SK-N-SH (cell line): ENCODE results near the gene MVD. TPM values are rescaled to one million over a fixed set of nuclear protein-coding genes. Genes with fewer than 3 reads are reported as not detected.

Experiments used
- CTCF ChIA-PET: fragments of 300-600, 350-600 bp; formaldehyde crosslinking; extraction: SDS; loops from one replicate; lab custom pipeline; 2021; lab: Yijun Ruan, JAX
- POLR2A ChIA-PET: fragments of 350-600 bp; sonication (Branson Sonifier 250); formaldehyde crosslinking; extraction: SDS; loops from one replicate; lab custom pipeline; 2020; ENCODE audit warnings: antibody characterized with exemption, inconsistent platforms; lab: Yijun Ruan, JAX
- DNase-seq: peaks from one replicate; pipeline ENCODE4 v3.0.0; 2012
- H2AFZ ChIP-seq: fragments of 200-600 bp; sonication (generic); 2 replicates; pipeline ENCODE4 v1.8.1; 2016; ENCODE audit warnings: antibody characterized with exemption, mild to moderate bottlenecking, low read depth
- H3F3A ChIP-seq: fragments of 200-600 bp; sonication (generic); replicated peaks from 2 replicates; pipeline ENCODE3; 2016; ENCODE audit warnings: antibody characterized with exemption, mild to moderate bottlenecking; ENCODE audit not compliant: insufficient read depth
- H3K27ac ChIP-seq, 2 experiments: fragments of 200-500 bp in 1 of 2; fragments of 200-600 bp in 1 of 2; sonication (Bioruptor generic) in 1 of 2; sonication (generic), shearing (Covaris generic) in 1 of 2; 2 replicates each; pipeline versions ENCODE4 v1.5.1 to v1.6.1; 2014 to 2016; ENCODE audit warnings: low read depth in 2 of 2, inconsistent platforms in 1 of 2, low read length in 1 of 2, mild to moderate bottlenecking in 1 of 2, mixed read lengths in 1 of 2
- H3K27me3 ChIP-seq: fragments of 200-600 bp; sonication (generic), shearing (Covaris generic); 2 replicates; pipeline ENCODE4 v1.6.1; 2016; ENCODE audit warnings: mixed run types; ENCODE audit not compliant: insufficient read depth
- H3K36me3 ChIP-seq, 2 experiments: fragments of 200-500 bp in 1 of 2; fragments of 200-600 bp in 1 of 2; sonication (Bioruptor generic) in 1 of 2; sonication (generic) in 1 of 2; replicated peaks in 1 of 2; 2 replicates each; pipeline versions ENCODE3 to v1.5.1; 2014 to 2016; ENCODE audit warnings: low read length in 1 of 2, mild to moderate bottlenecking in 1 of 2; ENCODE audit not compliant: insufficient read depth in 2 of 2, control insufficient read depth in 1 of 2
- H3K4me1 ChIP-seq, 2 experiments: fragments of 200-500 bp in 1 of 2; fragments of 200-600 bp in 1 of 2; sonication (Bioruptor generic) in 1 of 2; sonication (generic), shearing (Covaris generic) in 1 of 2; 2 replicates each; pipeline versions ENCODE4 v1.5.1 to v1.6.1; 2014 to 2016; ENCODE audit warnings: low read depth in 1 of 2, low read length in 1 of 2, mixed run types in 1 of 2; ENCODE audit not compliant: insufficient read depth in 2 of 2, control insufficient read depth in 1 of 2
- H3K4me2 ChIP-seq: fragments of 200-600 bp; sonication (generic), shearing (Covaris generic); 2 replicates; pipeline ENCODE4 v1.6.1; 2017; ENCODE audit warnings: mixed run types
- H3K4me3 ChIP-seq, 2 experiments: fragments of 200-500 bp in 1 of 2; fragments of 200-600 bp in 1 of 2; sonication (Bioruptor generic) in 1 of 2; sonication (generic), shearing (Covaris generic) in 1 of 2; 2 replicates each; pipeline versions ENCODE4 v1.5.1 to v1.8.1; 2014 to 2016; ENCODE audit warnings: low read depth in 2 of 2, inconsistent platforms in 1 of 2, low read length in 1 of 2, mild to moderate bottlenecking in 1 of 2, mixed read lengths in 1 of 2, moderate library complexity in 1 of 2
- H3K79me2 ChIP-seq: fragments of 200-600 bp; sonication (generic); 2 replicates; pipeline ENCODE4 v1.8.1; 2017; ENCODE audit warnings: mild to moderate bottlenecking; ENCODE audit not compliant: insufficient read depth
- H3K9ac ChIP-seq: fragments of 200-600 bp; sonication (generic); 2 replicates; pipeline ENCODE4 v1.6.1; 2017; ENCODE audit warnings: mixed run types
- H3K9me2 ChIP-seq: fragments of 200-600 bp; sonication (generic); 2 replicates; pipeline ENCODE4 v1.6.1; 2017; ENCODE audit warnings: mixed run types
- H3K9me3 ChIP-seq: fragments of 200-600 bp; sonication (generic); 2 replicates; pipeline ENCODE4 v1.6.1; 2017; ENCODE audit warnings: mixed run types, mild to moderate bottlenecking, moderate library complexity
- H4K20me1 ChIP-seq: fragments of 200-600 bp; sonication (generic); 2 replicates; pipeline ENCODE4 v1.6.1; 2017; ENCODE audit warnings: mild to moderate bottlenecking, mixed run types; ENCODE audit not compliant: insufficient read depth
- CTCF ChIP-seq: fragments of 200-600 bp; sonication (generic); IDR thresholded peaks from 2 replicates; pipeline ENCODE4 v1.6.1; 2017; ENCODE audit warnings: antibody characterized with exemption, mild to moderate bottlenecking, moderate library complexity
- EP300 ChIP-seq, 2 experiments: IDR thresholded peaks; 2 replicates each; pipeline versions ENCODE4 v1.4.0 to v1.6.1; 2012; ENCODE audit warnings: borderline replicate concordance in 1 of 2, low read depth in 1 of 2, low read length in 1 of 2
- FOSL2 ChIP-seq: IDR thresholded peaks from 2 replicates; pipeline ENCODE4 v1.4.0; 2012; ENCODE audit warnings: low read depth, mild to moderate bottlenecking, moderate library complexity, borderline replicate concordance
- FOXJ3 ChIP-seq: sonication (generic); formaldehyde crosslinking; IDR thresholded peaks from 2 replicates; pipeline ENCODE4 v1.5.1; 2020; ENCODE audit warnings: mild to moderate bottlenecking, missing genetic modification reagents
- GABPA ChIP-seq: IDR thresholded peaks from 2 replicates; pipeline ENCODE4 v1.4.0; 2012; ENCODE audit warnings: low read depth, mild to moderate bottlenecking
- JUND ChIP-seq: IDR thresholded peaks from 2 replicates; pipeline ENCODE4 v1.4.0; 2012
- MAX ChIP-seq: IDR thresholded peaks from 2 replicates; pipeline ENCODE4 v1.4.0; 2012; ENCODE audit warnings: low read depth
- POLR2AphosphoS5 ChIP-seq: IDR thresholded peaks from 2 replicates; pipeline ENCODE4 v1.6.1; 2012; ENCODE audit warnings: low read depth, low read length
- RAD21 ChIP-seq: IDR thresholded peaks from 2 replicates; pipeline ENCODE4 v1.6.1; 2012; ENCODE audit warnings: mild to moderate bottlenecking, low read length
- SIN3A ChIP-seq: IDR thresholded peaks from 2 replicates; pipeline ENCODE4 v1.6.1; 2012; ENCODE audit warnings: low read depth, mild to moderate bottlenecking, low read length, moderate library complexity, borderline replicate concordance
- SMC3 ChIP-seq: IDR thresholded peaks from 2 replicates; pipeline ENCODE4 v1.6.1; 2012; ENCODE audit warnings: low read depth, low read length, improper control_type of control experiment
- USF2 ChIP-seq: fragments of 150-350 bp; IDR thresholded peaks from 2 replicates; pipeline ENCODE4 v1.6.1; 2017; ENCODE audit warnings: antibody characterized with exemption, low read length, low read depth, borderline replicate concordance
- YY1 ChIP-seq: IDR thresholded peaks from 2 replicates; pipeline ENCODE4 v1.4.0; 2012; ENCODE audit warnings: low read depth, mild to moderate bottlenecking
- WGBS: methylation state at CpG from one replicate; pipeline ENCODE4 v1.1.6; 2017; ENCODE audit warnings: low lambda C conversion rate; 5-methylcytosine and 5-hydroxymethylcytosine counted together
- polyA plus RNA-seq, 3 experiments: library from polyadenylated mRNA; depleted of rRNA; stranded (reverse); fragments of >200 nt; gene quantifications; 2 replicates each; pipeline ENCODE4 v1.2.3, GENCODE V29; 2012
- TF ChIP-seq, protein P1 (sequence below): IDR thresholded peaks from 2 replicates; pipeline ENCODE4 v1.4.0; 2012; ENCODE audit warnings: low read depth, borderline replicate concordance
- TF ChIP-seq, protein P2 (sequence below): IDR thresholded peaks from 2 replicates; pipeline ENCODE4; 2012

Gene MVD
- polyA plus RNA-seq, 1 of the 3 experiments (the other 2 are of a cell fraction): 15.7 TPM

DNA sequence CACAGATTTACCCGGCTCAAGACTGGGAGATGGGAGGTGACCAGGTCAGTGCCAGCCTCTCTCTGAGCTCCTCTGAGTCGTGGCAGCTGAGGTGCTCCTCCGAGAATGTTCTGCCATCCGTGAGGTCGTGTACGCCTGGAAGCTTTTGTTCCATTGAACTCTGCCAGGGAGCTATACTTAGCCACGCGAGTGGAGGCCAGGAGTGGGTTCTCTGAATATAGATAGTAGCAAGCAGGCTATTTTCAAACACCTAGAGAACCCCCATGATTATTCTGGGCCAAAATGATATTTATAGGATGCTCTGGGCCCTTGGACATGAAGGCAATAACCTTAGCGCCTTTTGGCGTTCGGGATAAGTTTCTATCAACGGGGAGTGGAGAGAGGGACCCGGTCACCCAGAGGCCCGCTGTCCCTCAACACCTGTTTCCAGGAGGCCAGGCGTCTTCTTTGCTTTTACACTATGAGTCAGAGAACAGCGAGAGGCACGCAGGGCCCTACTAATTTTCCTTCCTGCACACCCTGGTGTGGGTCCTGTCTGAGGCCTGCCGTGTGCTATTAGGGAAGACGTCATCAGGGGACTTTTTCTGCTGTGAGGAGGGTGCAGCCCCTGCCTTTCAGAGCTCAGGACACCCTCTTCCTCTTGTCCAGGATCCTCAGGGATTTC is 11.0 kb upstream of the MVD start:
- H3F3A ChIP-seq: no peaks in the 10 kb centered on the region
- ChIA-PET CTCF (interaction anchor here (1.0 kb wide), 1 partner anchor 12 kb away, joined by 3 read pairs; no protein-coding TSS in a partner anchor), POLR2A (no interaction called here)
- WGBS: 90% methylated on average over 17 of the region's 19 CpGs
- peaks cover 0 to 3% of the 10 kb centered on the region in 2 experiments for H3K36me3 ChIP-seq
- no peak overlapping the region for H2AFZ ChIP-seq
- no peaks in the 10 kb centered on the region for H3K9me3 ChIP-seq
- DNase-seq: no peak
- H3K4me2 ChIP-seq: no peak overlapping the region
- no peaks in the 10 kb centered on the region for H3K9me2 ChIP-seq
- TF ChIP-seq EP300 (IDR thresholded peaks at IDR 0.05; ENCODE audit: borderline replicate concordance in 1 of 2, low read depth in 1 of 2, low read length in 1 of 2): no peak
- TF ChIP-seq SIN3A: no peak
- TF ChIP-seq, protein P1, sequence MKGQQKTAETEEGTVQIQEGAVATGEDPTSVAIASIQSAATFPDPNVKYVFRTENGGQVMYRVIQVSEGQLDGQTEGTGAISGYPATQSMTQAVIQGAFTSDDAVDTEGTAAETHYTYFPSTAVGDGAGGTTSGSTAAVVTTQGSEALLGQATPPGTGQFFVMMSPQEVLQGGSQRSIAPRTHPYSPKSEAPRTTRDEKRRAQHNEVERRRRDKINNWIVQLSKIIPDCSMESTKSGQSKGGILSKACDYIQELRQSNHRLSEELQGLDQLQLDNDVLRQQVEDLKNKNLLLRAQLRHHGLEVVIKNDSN: no peak
- no peak for TF ChIP-seq JUND
- TF ChIP-seq CTCF: no peak
- no peak for TF ChIP-seq POLR2AphosphoS5
- no peak for TF ChIP-seq USF2
- TF ChIP-seq YY1: no peak
- no peak for TF ChIP-seq MAX
- TF ChIP-seq GABPA: no peak
- no peak for TF ChIP-seq SMC3
- H4K20me1 ChIP-seq: no peaks in the 10 kb centered on the region
- no peaks in the 10 kb centered on the region for H3K79me2 ChIP-seq
- no peak overlapping the region for H3K9ac ChIP-seq
- no peak overlapping the region for H3K27ac ChIP-seq
- peaks cover 0 to 5% of the 10 kb centered on the region in 2 experiments; a peak in 1 of 4 replicates for H3K4me1 ChIP-seq
- H3K4me3 ChIP-seq: no peak overlapping the region
- H3K27me3 ChIP-seq: no peaks in the 10 kb centered on the region

DNA sequence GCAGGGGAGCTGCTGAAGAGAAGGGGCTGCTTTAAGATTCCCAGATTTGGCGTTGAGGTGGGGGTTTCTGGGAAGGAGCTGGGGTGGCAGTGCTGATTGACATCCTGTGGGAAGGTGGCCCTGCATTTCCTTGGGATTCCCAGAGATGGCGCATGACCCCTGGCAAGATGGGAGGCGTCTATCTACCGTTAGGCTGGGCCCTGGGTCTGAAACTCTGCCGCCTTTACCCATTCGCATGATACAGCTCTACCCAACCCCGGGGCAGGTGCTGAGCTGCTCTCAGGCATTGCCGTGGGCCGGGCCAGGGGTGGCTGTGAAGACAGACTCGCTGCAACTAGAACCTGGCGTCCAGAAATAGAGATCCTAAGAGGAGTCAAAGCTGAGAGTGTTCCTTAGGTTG is 9.9 kb upstream of the MVD start:
- H3K4me3 ChIP-seq: no peak overlapping the region
- H3K4me2 ChIP-seq: no peak overlapping the region
- H2AFZ ChIP-seq: no peak overlapping the region
- peaks cover 0 to 3% of the 10 kb centered on the region in 2 experiments for H3K36me3 ChIP-seq
- POLR2A ChIA-PET: interaction anchor here (1.2 kb wide), 1 partner anchor 14 kb away, joined by 3 read pairs; the partner anchor contains the start of gene SNAI3
- no peaks in the 10 kb centered on the region for H3K79me2 ChIP-seq
- CTCF ChIA-PET: interaction anchor here (1.0 to 2.7 kb wide), 4 partner anchors 9 to 25 kb away, joined by 4 to 12 read pairs (median 4); no protein-coding TSS in a partner anchor
- TF ChIP-seq, protein P2, sequence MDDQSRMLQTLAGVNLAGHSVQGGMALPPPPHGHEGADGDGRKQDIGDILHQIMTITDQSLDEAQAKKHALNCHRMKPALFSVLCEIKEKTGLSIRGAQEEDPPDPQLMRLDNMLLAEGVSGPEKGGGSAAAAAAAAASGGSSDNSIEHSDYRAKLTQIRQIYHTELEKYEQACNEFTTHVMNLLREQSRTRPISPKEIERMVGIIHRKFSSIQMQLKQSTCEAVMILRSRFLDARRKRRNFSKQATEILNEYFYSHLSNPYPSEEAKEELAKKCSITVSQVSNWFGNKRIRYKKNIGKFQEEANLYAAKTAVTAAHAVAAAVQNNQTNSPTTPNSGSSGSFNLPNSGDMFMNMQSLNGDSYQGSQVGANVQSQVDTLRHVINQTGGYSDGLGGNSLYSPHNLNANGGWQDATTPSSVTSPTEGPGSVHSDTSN: peak; percentile 32; the same call in 1 of the 2 replicates
- TF ChIP-seq RAD21 (peak; percentile 47), FOXJ3 (CRISPR knock-in tag) (no peak), SMC3 (peak; percentile 24; the same call in 1 of the 2 replicates), FOSL2 (no peak), YY1 (no peak), CTCF (peak; percentile 39)
- peak; percentile 71 for DNase-seq
- no peak overlapping the region for H3K27ac ChIP-seq
- H3K9me3 ChIP-seq: no peaks in the 10 kb centered on the region
- no peaks in the 10 kb centered on the region for H3F3A ChIP-seq
- H3K27me3 ChIP-seq: no peaks in the 10 kb centered on the region
- no peaks in the 10 kb centered on the region for H3K9me2 ChIP-seq
- H4K20me1 ChIP-seq: no peaks in the 10 kb centered on the region
- WGBS: 73% methylated on average over 11 of the region's 11 CpGs
- H3K9ac ChIP-seq: no peak overlapping the region
- no peaks in the 10 kb centered on the region for H3K4me1 ChIP-seq
